Upper lobe of left lung (tissue), 4 donors: Measurements from ENCODE around the gene IGF2BP1.

Experiments used
- POLR2A ChIP-seq, 4 donors: fragments of 450-650 bp; IDR thresholded peaks; one replicate each; pipeline ENCODE4 v1.5.1; 2016 to 2017; ENCODE audit warnings: antibody characterized with exemption in 4 of 4, mild to moderate bottlenecking in 2 of 4
- POLR2AphosphoS5 ChIP-seq, 2 donors: sonication (generic); formaldehyde crosslinking; IDR thresholded peaks; one replicate each; pipeline ENCODE4 v1.5.1; 2017; ENCODE audit warnings: antibody characterized with exemption in 2 of 2

- TF ChIP-seq POLR2AphosphoS5 (IDR thresholded peaks at IDR 0.05) (no peak), POLR2A (IDR thresholded peaks at IDR 0.05) (no peak)
These were observed 89.1 kb downstream of the IGF2BP1 start for GRCh38 chr17:49086316-49086605.
